OCI-LY7 (cell line): ENCODE data around the gene IL32.

ENCODE experiments used
- CTCF ChIP-seq: fragments of 200-600 bp; sonication (generic); conservative IDR thresholded peaks from 2 replicates; pipeline ENCODE4 v1.5.1; 2014; ENCODE audit warnings: mild to moderate bottlenecking, antibody characterized with exemption, low read length, moderate library complexity, mixed read lengths
- EZH2phosphoT487 ChIP-seq: fragments of 200-600 bp; sonication (generic); IDR thresholded peaks from 2 replicates; pipeline ENCODE4 v1.6.1; 2018; ENCODE audit warnings: low read depth, borderline replicate concordance, mild to moderate bottlenecking, mixed run types, antibody characterized with exemption, low read length, moderate library complexity, mixed read lengths

DNA sequence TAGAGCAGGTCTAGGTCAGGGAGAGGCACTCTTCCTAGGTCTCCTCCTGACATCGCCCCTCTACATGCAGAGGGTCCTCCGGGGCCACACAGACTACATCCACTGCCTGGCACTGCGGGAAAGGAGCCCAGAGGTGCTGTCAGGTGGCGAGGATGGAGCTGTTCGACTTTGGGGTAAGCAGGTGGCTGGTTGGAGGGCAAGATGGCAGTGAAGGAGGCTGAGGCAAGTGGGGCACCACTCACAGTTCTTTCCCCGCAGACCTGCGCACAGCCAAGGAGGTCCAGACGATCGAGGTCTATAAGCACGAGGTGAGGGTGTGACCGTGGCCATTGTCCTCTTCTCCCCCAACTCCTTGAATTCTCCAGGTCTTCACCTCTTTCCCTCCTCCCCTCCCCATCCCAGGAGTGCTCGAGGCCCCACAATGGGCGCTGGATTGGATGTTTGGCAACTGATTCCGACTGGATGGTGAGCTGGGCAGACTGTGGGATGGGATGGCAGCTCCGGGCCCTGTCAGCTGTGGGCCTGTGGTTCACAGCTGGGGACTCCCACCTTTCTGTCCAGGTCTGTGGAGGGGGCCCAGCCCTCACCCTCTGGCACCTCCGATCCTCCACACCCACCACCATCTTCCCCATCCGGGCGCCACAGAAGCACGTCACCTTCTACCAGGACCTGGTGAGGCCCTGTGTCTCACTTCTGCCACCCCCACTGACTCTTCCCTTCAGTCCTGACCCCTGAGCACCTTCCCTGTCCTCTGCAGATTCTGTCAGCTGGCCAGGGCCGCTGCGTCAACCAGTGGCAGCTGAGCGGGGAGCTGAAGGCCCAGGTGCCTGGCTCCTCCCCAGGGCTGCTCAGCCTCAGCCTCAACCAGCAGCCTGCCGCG lies 38.6 kb upstream of the IL32 start:
- TF ChIP-seq CTCF = no peak
- TF ChIP-seq EZH2phosphoT487 = no peak
